ENCODE data around the gene FBXW5. TPM values are rescaled to one million over a fixed set of nuclear protein-coding genes. Genes with fewer than 3 reads are reported as not detected.

FBXW5 gene
- total RNA-seq, 1 experiment from 2014 or later: 62.2 TPM

- no peaks in the 10 kb centered on the region for H3K9me3 Mint-ChIP-seq
- Histone ChIP-seq H2BK5ac (ENCODE audit: insufficient read length, low read length) (no peak overlapping the region), H4K91ac (ENCODE audit: insufficient read length, low read depth, low read length) (no peak overlapping the region), H3K18ac (ENCODE audit: insufficient read length, low read depth, low read length) (no peak overlapping the region), H3K23ac (ENCODE audit: insufficient read length, low read depth, low read length) (no peak overlapping the region), H4K20me1 (ENCODE audit: control insufficient read depth, insufficient read depth, insufficient read length) (peaks cover 1% of the 10 kb centered on the region), H3K4me1 (ENCODE audit: insufficient read depth, low read length) (peaks cover 2% of the 10 kb centered on the region; the same call in 1 of the 2 replicates), H2BK120ac (ENCODE audit: low read depth, low read length, poor library complexity, severe bottlenecking) (no peak overlapping the region), H3K9me3 (ENCODE audit: control insufficient read depth, low read depth, low read length) (no peaks in the 10 kb centered on the region), H2AK5ac (ENCODE audit: insufficient read length, low read length) (no peak overlapping the region), H3K79me2 (ENCODE audit: insufficient read depth, low read length) (no peaks in the 10 kb centered on the region), H3K79me1 (ENCODE audit: insufficient read depth, low read depth, low read length, poor library complexity, severe bottlenecking) (no peaks in the 10 kb centered on the region), H3K4ac (ENCODE audit: low read depth, low read length) (no peak overlapping the region), H3T11ph (ENCODE audit: low read length) (no peak overlapping the region), H4K5ac (ENCODE audit: insufficient read length, low read depth, low read length) (no peak overlapping the region), H2BK20ac (ENCODE audit: low read depth, low read length, poor library complexity, severe bottlenecking) (no peak overlapping the region), H3K27ac (ENCODE audit: insufficient read length, low read depth, low read length) (no peak overlapping the region), H3K23me2 (ENCODE audit: insufficient read length, low read depth, low read length, poor library complexity, severe bottlenecking) (no peaks in the 10 kb centered on the region), H3K56ac (ENCODE audit: insufficient read length, low read depth, low read length) (no peak overlapping the region), H3K4me2 (ENCODE audit: insufficient read depth, insufficient read length, low read length) (no peak overlapping the region), H2BK15ac (ENCODE audit: low read depth, low read length) (no peak overlapping the region), H3K9ac (ENCODE audit: extremely low read depth, insufficient read length, low read length) (no peak overlapping the region), H3K14ac (ENCODE audit: insufficient read depth, low read length) (no peak overlapping the region), H2BK12ac (ENCODE audit: insufficient read length, low read depth, low read length) (no peak overlapping the region), H2AFZ (ENCODE audit: low read length) (no peak overlapping the region), H3K27me3 (ENCODE audit: insufficient read depth, low read length) (no peaks in the 10 kb centered on the region), H4K8ac (replicated peaks; ENCODE audit: insufficient read length, low read depth, low read length) (no peak overlapping the region)
- no CpG with 5 or more reads among the region's 11 CpGs for WGBS (ENCODE audit: extremely low coverage, insufficient read length, low lambda C conversion rate)
- no peak for TF ChIP-seq CTCF (conservative IDR thresholded peaks at IDR 0.05)
- H3K27me3 Mint-ChIP-seq (ENCODE audit: low read depth): peaks cover 17% of the 10 kb centered on the region
- peaks cover 7 to 15% of the 10 kb centered on the region in 2 experiments for H3K4me1 Mint-ChIP-seq
- no peak overlapping the region for H3K4me3 Mint-ChIP-seq
- H3K36me3 Mint-ChIP-seq (ENCODE audit: insufficient read depth in 1 of 3, low read depth in 3 of 3): no peaks in the 10 kb centered on the region
- DNase-seq: no peak
- no peak overlapping the region; a peak in 1 of 7 replicates for H3K27ac Mint-ChIP-seq
Measured at GRCh38 chr9:136962701-136963248, 18.2 kb upstream of the FBXW5 start.
